ENCODE results near the gene AATK. TPM values are rescaled to one million over a fixed set of nuclear protein-coding genes. Genes with fewer than 3 reads are reported as not detected.
"Not testable (repeated sequence)": the region's sequence is repeated elsewhere in the genome, so short reads cannot be mapped to it uniquely, and the experiment has no call there.

Gene AATK
- total and polyA plus RNA-seq, 3 experiments from 2014 or later, result 0.29 to 0.55 TPM; not detected in 1

DNA sequence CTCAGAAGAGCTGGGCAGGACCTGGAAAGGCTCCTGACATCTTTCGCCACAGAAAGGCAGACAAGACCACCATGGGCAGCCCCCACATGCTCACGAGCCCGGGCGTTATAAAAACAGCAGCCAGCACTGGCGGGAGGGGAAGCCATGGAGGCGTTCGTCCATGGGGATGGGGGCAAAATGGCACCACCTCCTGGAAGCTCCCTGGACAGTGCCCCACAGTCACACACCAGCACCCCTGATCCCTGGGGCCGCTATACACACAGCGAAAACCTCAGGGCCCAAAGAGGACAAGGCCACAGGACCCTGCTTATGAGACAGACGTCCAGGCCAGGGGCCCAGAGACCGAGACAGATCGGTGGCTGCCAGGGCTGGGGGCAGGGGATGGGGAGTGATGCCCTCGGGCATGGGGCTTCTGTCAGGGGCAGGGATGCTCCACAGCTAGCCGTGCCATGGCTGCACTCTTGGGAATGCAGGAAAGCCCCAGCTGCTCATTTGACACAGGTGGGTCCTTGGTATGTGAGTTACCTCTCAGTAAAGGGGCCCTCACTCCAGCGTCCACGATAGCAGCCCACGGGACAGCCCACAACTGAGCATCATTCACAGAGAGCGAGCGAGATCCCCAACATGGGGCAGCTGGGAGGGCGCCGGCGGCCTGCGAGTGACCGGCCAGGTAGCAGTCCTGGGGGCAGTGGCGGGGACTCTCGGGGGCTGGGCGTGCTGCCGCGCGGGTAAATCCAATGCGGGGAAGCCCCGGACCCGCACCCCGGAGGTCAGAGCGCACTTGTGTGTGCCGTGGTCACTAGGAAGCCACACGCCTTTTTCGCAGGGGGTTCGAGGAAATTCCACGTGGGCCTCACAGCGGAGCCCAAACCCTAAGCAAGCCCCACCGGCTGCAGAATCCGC lies 7.1 kb downstream of the AATK start:
- H3K27me3 Mint-ChIP-seq, result peaks cover 13 to 28% of the 10 kb centered on the region in 2 donors
- H3K4me1 Mint-ChIP-seq, result peaks cover 0 to 4% (median 1%) of the 10 kb centered on the region in 3 donors
- ChIA-PET CTCF (interaction anchor here (1.7 kb wide), 1 partner anchor 11 kb away, joined by 4 read pairs; no protein-coding TSS in a partner anchor), POLR2A (no interaction called here)
- H3K36me3 Mint-ChIP-seq, result no peaks in the 10 kb centered on the region
- no peaks in the 10 kb centered on the region for H3K36me3 ChIP-seq (ENCODE audit: insufficient read depth, low read length)
- H3K9me3 Mint-ChIP-seq, result no peaks in the 10 kb centered on the region
- peaks cover 9% of the 10 kb centered on the region for H3K27me3 ChIP-seq (ENCODE audit: insufficient read depth, low read length, poor library complexity, severe bottlenecking)
- DNase-seq, result no peak
- H3K4me3 Mint-ChIP-seq, result no peak overlapping the region
- H3K4me1 ChIP-seq (ENCODE audit: insufficient read depth, low read length), result no peaks in the 10 kb centered on the region
- H3K9me3 ChIP-seq (ENCODE audit: low read length), result no peaks in the 10 kb centered on the region
- no peak overlapping the region for H3K4me3 ChIP-seq (ENCODE audit: low read length)
- H3K27ac ChIP-seq (ENCODE audit: low read depth, low read length), result no peak overlapping the region
- no peak overlapping the region for H3K27ac Mint-ChIP-seq

DNA sequence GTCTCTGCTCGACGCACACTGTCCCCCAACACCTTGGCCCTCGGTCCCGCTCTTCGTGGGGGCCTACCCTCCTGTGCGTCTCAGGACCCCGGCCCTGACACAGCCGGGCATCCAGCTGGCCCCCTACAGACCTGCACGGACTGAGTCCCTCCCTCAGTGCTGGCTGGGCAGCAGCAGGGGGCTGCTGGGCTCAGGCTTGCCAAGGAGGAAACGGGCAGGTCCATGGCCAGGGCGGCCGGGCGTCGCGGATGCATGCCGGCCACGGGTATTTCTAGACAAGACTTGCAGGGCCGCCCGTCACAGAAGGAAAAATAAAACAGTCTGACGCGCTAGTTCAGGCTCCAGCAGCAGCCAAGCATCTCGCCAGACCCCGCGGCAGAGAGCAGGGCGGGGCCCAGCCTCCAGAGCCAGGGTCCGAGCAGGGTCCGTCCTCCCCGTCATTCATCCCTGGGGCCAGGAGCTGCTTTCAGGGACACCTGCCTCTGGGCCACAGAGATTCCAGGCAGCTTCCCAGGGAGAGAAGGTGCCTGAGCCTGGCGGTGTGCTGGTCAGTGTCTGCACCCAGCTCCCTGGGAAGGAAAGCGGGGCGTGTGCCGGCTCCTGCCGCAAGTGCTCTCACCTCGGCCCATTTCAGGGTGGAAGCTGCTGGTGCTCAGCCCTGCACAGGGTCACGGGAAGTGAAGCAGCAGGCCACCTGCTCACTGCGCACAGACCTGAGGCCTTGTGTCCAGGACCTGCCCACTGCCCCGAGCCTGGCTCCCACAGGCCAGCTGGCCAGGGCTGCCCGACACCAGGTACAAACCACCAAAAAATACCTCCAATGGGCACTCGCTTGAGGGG lies 8.0 kb downstream of the AATK start:
- Histone ChIP-seq H3K27ac (ENCODE audit: low read depth, low read length) (no peak overlapping the region), H3K4me3 (ENCODE audit: low read length) (no peak overlapping the region), H3K9me3 (ENCODE audit: low read length) (no peaks in the 10 kb centered on the region), H3K36me3 (ENCODE audit: insufficient read depth, low read length) (no peaks in the 10 kb centered on the region), H3K27me3 (ENCODE audit: insufficient read depth, low read length, poor library complexity, severe bottlenecking) (peaks cover 5% of the 10 kb centered on the region), H3K4me1 (ENCODE audit: insufficient read depth, low read length) (no peaks in the 10 kb centered on the region)
- H3K4me3 Mint-ChIP-seq, result no peak overlapping the region
- no peaks in the 10 kb centered on the region for H3K36me3 Mint-ChIP-seq
- CTCF ChIA-PET, result interaction anchor here (1.7 kb wide), 1 partner anchor 10 kb away, joined by 4 read pairs; no protein-coding TSS in a partner anchor
- no peak overlapping the region for H3K27ac Mint-ChIP-seq
- no peak for DNase-seq
- peaks cover 0 to 4% (median 1%) of the 10 kb centered on the region in 3 donors for H3K4me1 Mint-ChIP-seq
- H3K27me3 Mint-ChIP-seq, result peaks cover 9 to 24% of the 10 kb centered on the region in 2 donors
- no peaks in the 10 kb centered on the region for H3K9me3 Mint-ChIP-seq
- POLR2A ChIA-PET, result no interaction called here

DNA sequence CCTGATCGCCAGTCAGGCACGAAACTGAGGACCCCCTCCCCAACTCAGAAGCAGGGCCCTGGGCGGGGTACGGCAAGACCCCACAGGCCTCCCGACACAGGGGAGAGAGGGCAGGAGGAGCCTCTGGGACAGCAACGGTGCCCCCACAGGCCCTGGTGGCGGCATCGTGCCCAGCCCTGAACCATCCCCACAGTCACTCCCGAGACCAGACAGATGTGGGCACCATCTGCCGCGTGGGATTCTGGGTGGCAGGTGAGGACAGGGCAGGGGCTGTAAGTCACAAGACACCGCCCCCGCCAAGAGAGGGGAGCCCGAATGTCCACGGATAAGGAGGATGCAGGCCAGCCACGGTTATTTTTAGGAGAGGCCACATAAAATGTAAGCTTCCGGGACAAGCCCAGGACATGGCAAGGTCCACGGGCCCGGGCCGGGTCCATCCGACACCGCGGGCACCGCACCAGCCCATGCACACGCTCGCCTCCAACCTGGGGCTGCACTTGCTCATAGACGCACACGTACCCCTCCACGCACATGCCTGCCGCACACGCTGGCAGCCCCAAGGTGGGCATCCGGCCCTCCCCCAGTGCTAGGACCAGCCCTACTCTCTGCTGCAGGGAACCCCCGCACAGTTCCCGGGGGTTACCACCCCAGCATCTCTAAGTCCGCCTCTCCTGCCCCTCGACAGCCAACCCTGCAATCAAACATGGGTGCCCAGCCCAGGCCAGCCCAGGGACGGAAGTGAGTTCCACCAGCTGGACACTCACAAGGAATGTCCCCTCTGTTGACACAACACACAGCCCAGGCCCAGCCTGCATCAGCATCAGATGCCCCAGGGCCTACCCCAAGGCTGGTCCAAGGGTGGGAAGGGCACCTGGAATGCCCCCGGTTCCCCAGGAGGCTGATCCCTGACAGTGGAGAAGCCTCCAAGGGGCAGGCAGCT lies 8.9 kb downstream of the AATK start:
- ChIA-PET POLR2A (no interaction called here), CTCF (no interaction called here)
- H3K9me3 Mint-ChIP-seq, result no peaks in the 10 kb centered on the region
- H3K27me3 Mint-ChIP-seq, result peaks cover 9 to 18% of the 10 kb centered on the region in 2 donors
- no peak overlapping the region for H3K27ac ChIP-seq (ENCODE audit: low read depth, low read length)
- H3K27ac Mint-ChIP-seq, result no peak overlapping the region
- H3K36me3 Mint-ChIP-seq, result no peaks in the 10 kb centered on the region
- H3K36me3 ChIP-seq (ENCODE audit: insufficient read depth, low read length), result no peaks in the 10 kb centered on the region
- no peak for DNase-seq
- H3K4me3 Mint-ChIP-seq, result no peak overlapping the region
- H3K4me1 Mint-ChIP-seq, result peaks cover 0 to 4% (median 1%) of the 10 kb centered on the region in 3 donors
- peaks cover 5% of the 10 kb centered on the region for H3K27me3 ChIP-seq (ENCODE audit: insufficient read depth, low read length, poor library complexity, severe bottlenecking)
- H3K9me3 ChIP-seq (ENCODE audit: low read length), result no peaks in the 10 kb centered on the region
- no peaks in the 10 kb centered on the region for H3K4me1 ChIP-seq (ENCODE audit: insufficient read depth, low read length)
- H3K4me3 ChIP-seq (ENCODE audit: low read length), result no peak overlapping the region

DNA sequence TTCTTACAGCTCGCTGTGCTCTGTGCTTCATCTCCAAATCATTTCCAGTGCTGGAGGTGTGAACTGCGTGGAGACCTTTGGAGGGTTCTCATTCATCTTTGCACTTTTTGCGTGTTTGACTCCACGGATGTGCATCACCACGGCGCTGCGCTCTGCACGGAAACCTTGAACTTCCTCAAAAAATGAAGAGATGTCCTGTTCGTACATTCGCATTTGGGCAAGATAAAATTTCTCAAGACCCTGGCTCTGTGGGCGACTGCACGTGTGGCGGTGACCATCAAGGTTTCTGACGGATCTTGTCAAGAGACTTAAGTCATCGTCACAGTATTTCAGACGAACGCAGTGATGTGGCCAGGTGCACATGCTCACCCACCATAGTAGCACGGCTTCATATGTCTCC lies 11.1 kb downstream of the AATK start:
- H3K4me1 Mint-ChIP-seq, result no peaks in the 10 kb centered on the region

DNA sequence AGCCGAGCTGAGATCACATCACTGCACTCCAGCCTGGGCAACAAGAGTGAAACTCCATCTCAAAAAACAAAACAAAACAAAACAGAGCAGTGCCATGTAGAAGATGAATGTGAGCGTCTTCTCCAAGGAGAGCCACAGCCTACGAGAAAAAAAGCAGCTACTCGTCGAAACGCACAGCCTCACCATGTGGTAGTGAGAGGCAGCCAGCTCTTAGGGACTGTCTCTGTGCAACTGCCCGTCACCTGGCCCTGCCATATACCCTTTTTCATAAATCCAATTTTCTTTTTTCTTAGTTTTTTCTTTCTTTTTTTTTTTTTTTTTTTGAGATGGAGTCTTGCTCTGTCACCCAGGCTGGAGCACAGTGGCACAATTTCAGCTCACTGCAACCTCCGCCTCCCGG lies 12.0 kb downstream of the AATK start:
- H3K27ac Mint-ChIP-seq; H3K9me3 ChIP-seq (ENCODE audit: low read length); POLR2A ChIA-PET: not testable (repeated sequence)

More for the DNA sequence above, 11.1 kb downstream of the AATK start:
- no peaks in the 10 kb centered on the region for H3K36me3 Mint-ChIP-seq
- CTCF ChIA-PET, result no interaction called here
- no peak overlapping the region for H3K27ac Mint-ChIP-seq
- no peaks in the 10 kb centered on the region for H3K9me3 ChIP-seq (ENCODE audit: low read length)
- no peaks in the 10 kb centered on the region for H3K4me1 ChIP-seq (ENCODE audit: insufficient read depth, low read length)
- POLR2A ChIA-PET, result no interaction called here
- H3K27me3 ChIP-seq (ENCODE audit: insufficient read depth, low read length, poor library complexity, severe bottlenecking), result peaks cover 5% of the 10 kb centered on the region
- H3K36me3 ChIP-seq (ENCODE audit: insufficient read depth, low read length), result no peaks in the 10 kb centered on the region
- no peak for DNase-seq
- no peak overlapping the region for H3K4me3 Mint-ChIP-seq
- peaks cover 6 to 16% of the 10 kb centered on the region in 2 donors for H3K27me3 Mint-ChIP-seq
- no peak overlapping the region for H3K4me3 ChIP-seq (ENCODE audit: low read length)
- H3K9me3 Mint-ChIP-seq, result no peaks in the 10 kb centered on the region
- no peak overlapping the region for H3K27ac ChIP-seq (ENCODE audit: low read depth, low read length)

DNA sequence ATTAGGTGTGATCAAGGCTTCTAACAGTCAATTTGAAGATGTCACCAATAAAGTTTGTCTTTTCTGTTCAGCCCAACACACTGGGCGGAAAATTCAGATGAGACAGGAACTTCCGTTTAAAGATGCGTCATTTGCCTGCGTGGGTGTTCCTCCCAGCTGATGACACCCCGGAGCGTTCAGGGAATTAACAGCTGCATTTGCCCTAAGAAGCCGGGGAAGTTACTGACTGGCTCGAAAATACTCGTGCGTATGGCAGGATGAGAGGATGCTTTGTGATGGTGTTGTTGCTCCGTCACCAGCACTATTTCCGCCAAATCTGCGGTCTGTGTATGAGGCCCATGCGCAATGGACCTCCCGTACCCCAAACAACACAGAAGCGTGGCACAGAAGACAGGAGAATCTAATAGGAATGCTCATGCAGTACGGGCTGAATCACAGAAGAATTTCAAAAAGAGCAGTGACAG lies 12.6 kb downstream of the AATK start:
- CTCF ChIA-PET, result interaction anchor here (0.8 kb wide), 1 partner anchor 11 kb away, joined by 3 read pairs; no protein-coding TSS in a partner anchor
- H3K27ac Mint-ChIP-seq, result no peak overlapping the region

More for the DNA sequence above, 12.0 kb downstream of the AATK start:
- H3K9me3 Mint-ChIP-seq; H3K27ac ChIP-seq (ENCODE audit: low read depth, low read length); H3K4me1 Mint-ChIP-seq; H3K4me3 ChIP-seq (ENCODE audit: low read length); H3K27me3 ChIP-seq (ENCODE audit: insufficient read depth, low read length, poor library complexity, severe bottlenecking); H3K4me3 Mint-ChIP-seq; DNase-seq; H3K36me3 ChIP-seq (ENCODE audit: insufficient read depth, low read length); H3K4me1 ChIP-seq (ENCODE audit: insufficient read depth, low read length); H3K36me3 Mint-ChIP-seq; CTCF ChIA-PET: not testable (repeated sequence)
- H3K27me3 Mint-ChIP-seq, result peaks cover 6 to 20% of the 10 kb centered on the region in 2 donors

DNA sequence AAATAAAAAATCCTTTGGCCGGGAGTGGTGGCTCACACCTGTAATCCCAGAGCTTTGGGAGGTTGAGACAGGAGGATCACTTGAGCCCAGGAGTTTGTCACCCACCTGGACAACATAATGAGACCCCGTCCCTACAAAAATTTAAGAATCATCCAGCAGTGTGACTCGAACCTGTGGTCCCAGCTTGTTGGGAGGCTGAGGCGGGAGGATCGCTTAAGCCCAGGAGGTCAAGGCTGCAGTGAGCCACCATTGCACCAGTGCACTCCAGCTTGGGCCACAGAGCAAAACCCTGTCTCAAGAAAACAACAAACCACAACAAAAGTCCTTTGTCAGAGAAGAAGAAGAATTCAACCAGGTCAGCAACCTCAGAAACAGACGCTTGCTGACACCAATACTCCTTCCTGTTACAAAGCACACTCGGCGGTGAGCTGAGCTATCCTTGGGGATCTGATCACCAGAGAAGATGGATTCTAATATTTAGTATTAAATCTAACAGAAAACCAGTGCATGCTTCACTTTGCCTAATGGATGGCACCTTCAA lies 13.7 kb downstream of the AATK start:
- H3K36me3 ChIP-seq (ENCODE audit: insufficient read depth, low read length), result no peaks in the 10 kb centered on the region
- CTCF ChIA-PET, result interaction anchor here (0.8 kb wide), 1 partner anchor 10 kb away, joined by 3 read pairs; no protein-coding TSS in a partner anchor
- DNase-seq, result no peak

More for the DNA sequence above, 12.6 kb downstream of the AATK start:
- no peaks in the 10 kb centered on the region for H3K4me1 ChIP-seq (ENCODE audit: insufficient read depth, low read length)
- POLR2A ChIA-PET, result no interaction called here
- H3K36me3 ChIP-seq (ENCODE audit: insufficient read depth, low read length), result no peaks in the 10 kb centered on the region
- H3K27me3 Mint-ChIP-seq, result peaks cover 6 to 19% of the 10 kb centered on the region in 2 donors
- no peak for DNase-seq
- no peak overlapping the region for H3K27ac ChIP-seq (ENCODE audit: low read depth, low read length)
- H3K4me1 Mint-ChIP-seq, result no peaks in the 10 kb centered on the region
- no peaks in the 10 kb centered on the region for H3K27me3 ChIP-seq (ENCODE audit: insufficient read depth, low read length, poor library complexity, severe bottlenecking)
- no peaks in the 10 kb centered on the region for H3K9me3 Mint-ChIP-seq
- H3K9me3 ChIP-seq (ENCODE audit: low read length), result no peaks in the 10 kb centered on the region
- no peaks in the 10 kb centered on the region for H3K36me3 Mint-ChIP-seq
- no peak overlapping the region for H3K4me3 ChIP-seq (ENCODE audit: low read length)
- H3K4me3 Mint-ChIP-seq, result no peak overlapping the region

More for the DNA sequence above, 13.7 kb downstream of the AATK start:
- no peak overlapping the region for H3K27ac Mint-ChIP-seq
- no peak overlapping the region for H3K4me3 Mint-ChIP-seq
- H3K4me1 Mint-ChIP-seq, result no peaks in the 10 kb centered on the region
- no peaks in the 10 kb centered on the region for H3K9me3 Mint-ChIP-seq
- Histone ChIP-seq H3K27me3 (ENCODE audit: insufficient read depth, low read length, poor library complexity, severe bottlenecking) (no peaks in the 10 kb centered on the region), H3K27ac (ENCODE audit: low read depth, low read length) (no peak overlapping the region), H3K4me1 (ENCODE audit: insufficient read depth, low read length) (no peaks in the 10 kb centered on the region), H3K4me3 (ENCODE audit: low read length) (no peak overlapping the region), H3K9me3 (ENCODE audit: low read length) (no peaks in the 10 kb centered on the region)
- POLR2A ChIA-PET, result no interaction called here
- H3K27me3 Mint-ChIP-seq, result peaks cover 6 to 22% of the 10 kb centered on the region in 2 donors
- H3K36me3 Mint-ChIP-seq, result no peaks in the 10 kb centered on the region

Data from CD8-positive, alpha-beta memory T cell (primary cell).